Measurements from ENCODE around the gene C8B.

The C8B gene

DNA sequence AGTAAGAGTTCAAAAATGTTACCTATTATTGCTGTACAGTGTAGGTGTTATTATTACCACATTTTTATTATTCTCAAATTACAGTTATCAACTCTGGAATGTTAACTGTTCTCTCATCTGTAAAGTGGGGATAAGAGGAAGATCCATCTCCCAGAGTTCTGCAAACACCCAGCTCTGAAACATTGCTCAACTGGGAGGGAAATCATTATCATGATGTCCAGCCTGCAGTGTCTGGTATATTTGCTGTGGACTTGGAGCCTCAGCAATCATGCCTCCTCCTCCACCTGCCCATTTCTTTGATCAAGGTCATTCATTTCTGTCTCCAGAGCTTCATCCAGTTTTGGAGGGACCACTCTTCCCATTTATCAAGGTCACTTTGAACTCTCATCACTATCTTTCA, 71.8 kb downstream of the C8B start:
- no peak for DNase-seq

DNA sequence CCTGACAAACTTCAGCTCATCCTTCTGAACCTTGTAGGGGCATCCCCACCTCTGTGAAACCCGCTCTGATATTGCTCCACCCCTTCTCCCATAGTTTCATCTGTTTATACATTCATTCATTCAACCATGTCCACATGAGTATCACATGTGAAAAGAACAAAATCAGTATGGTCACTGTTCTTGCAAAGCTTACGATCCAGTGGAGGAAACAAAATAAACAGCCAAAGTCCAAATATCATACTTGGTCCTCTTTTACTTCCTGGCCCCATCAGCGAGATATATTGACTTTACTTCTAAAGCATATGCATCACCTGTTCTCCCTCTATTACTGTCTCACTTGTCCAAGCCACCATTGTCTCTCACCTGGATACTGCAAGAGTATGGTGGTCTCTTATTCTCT, 75.6 kb downstream of the C8B start:
- no peak for DNase-seq

DNA sequence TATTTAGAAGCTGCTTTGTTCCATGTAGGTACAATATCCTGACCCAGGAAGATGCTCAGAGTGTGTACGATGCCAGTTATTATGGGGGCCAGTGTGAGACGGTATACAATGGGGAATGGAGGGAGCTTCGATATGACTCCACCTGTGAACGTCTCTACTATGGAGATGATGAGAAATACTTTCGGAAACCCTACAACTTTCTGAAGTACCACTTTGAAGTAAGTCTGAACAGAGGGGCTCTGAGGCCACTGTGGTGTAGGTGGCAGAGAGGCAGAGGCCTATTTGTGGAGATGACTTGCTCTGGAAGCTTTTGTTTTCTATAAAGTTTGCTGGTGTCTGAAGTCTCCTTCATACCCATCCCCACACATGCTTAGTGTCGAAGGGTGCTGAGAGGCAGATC, 84.4 kb downstream of the C8B start:
- no peak for DNase-seq

DNA sequence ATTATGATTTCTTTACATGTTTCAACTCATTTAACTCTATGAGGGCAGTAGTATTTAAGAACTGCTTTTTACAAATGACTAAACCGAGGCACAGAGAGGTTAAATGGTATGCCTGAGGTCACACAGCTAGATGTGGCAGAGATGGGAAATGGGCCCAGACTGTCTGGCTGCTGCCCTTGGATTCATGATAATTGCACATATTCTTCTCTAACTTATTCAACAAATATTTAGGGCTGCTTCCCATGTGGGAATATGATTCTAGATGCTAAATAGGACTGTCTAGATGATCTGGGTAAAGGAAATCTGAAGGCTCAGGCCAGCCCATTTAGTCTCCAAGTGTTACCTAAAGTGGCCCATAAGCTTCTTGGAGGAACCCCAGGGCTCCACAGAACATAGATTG, 85.0 kb downstream of the C8B start:
- no peak for DNase-seq

All from NCI-H524 (cell line).